ENCODE data around the gene SLC38A6.

DNA sequence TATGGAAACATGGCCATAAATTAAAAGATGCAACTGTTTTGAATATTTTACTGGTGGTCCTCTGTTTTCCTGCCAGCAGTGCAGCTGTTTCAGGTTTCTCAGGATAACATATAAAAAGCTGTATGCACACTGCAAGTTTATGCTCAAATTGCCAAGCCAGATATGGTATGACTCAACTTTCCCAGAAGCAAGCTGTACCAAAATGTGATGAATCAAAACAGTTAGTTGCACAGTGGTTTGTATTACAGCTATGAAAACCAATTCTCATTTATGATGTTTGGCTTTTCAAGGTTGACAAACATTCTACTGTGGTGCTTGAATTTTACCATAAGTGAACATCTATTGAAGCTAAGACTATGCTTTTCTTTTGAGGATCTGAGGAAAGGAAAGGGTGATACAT, 15.6 kb upstream of the SLC38A6 start:
- TF ChIP-seq EP300 (IDR thresholded peaks at IDR 0.05; ENCODE audit: low read length): no peak
- no peak for TF ChIP-seq ADNP (tag; IDR thresholded peaks at IDR 0.05)
- no peak for TF ChIP-seq JUN (IDR thresholded peaks at IDR 0.05; ENCODE audit: borderline replicate concordance, low read depth, low read length)
- no peak for TF ChIP-seq JUN (CRISPR knock-in tag; IDR thresholded peaks at IDR 0.05; ENCODE audit: borderline replicate concordance)
- no peak for TF ChIP-seq RFX5 (IDR thresholded peaks at IDR 0.05; ENCODE audit: low read depth, low read length)
- TF ChIP-seq ZNF354B (CRISPR knock-in tag; IDR thresholded peaks at IDR 0.05): no peak
- TF ChIP-seq CHD4 (IDR thresholded peaks at IDR 0.05; ENCODE audit: insufficient read depth, insufficient replicate concordance, low read depth, low read length, poor library complexity, severe bottlenecking): no peak
- no peak for TF ChIP-seq MAFF (IDR thresholded peaks at IDR 0.05; ENCODE audit: low read length)
- TF ChIP-seq, protein P1, sequence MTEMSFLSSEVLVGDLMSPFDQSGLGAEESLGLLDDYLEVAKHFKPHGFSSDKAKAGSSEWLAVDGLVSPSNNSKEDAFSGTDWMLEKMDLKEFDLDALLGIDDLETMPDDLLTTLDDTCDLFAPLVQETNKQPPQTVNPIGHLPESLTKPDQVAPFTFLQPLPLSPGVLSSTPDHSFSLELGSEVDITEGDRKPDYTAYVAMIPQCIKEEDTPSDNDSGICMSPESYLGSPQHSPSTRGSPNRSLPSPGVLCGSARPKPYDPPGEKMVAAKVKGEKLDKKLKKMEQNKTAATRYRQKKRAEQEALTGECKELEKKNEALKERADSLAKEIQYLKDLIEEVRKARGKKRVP (CRISPR knock-in tag; IDR thresholded peaks at IDR 0.05): no peak
- TF ChIP-seq POLR3A (IDR thresholded peaks at IDR 0.05; ENCODE audit: borderline replicate concordance, extremely low read depth, insufficient read depth, insufficient read length): no peak

Data from K562 (cell line).